Raji (cell line): Measurements from ENCODE around the gene ALPG.

Experiments
- POLR2A ChIP-seq: IDR thresholded peaks from 2 replicates; pipeline ENCODE4 v1.6.1; 2011; ENCODE audit warnings: low read depth, low read length, control low read depth; ENCODE audit not compliant: insufficient read depth

ALPG gene

GRCh38 chr2:232456296-232457120 is 49.9 kb downstream of the ALPG start:
- TF ChIP-seq POLR2A = no peak

- TF ChIP-seq POLR2A = no peak
These were observed 50.7 kb downstream of the ALPG start for GRCh38 chr2:232457121-232458011.

GRCh38 chr2:232458051-232458660 is 51.5 kb downstream of the ALPG start:
- no peak for TF ChIP-seq POLR2A

DNA sequence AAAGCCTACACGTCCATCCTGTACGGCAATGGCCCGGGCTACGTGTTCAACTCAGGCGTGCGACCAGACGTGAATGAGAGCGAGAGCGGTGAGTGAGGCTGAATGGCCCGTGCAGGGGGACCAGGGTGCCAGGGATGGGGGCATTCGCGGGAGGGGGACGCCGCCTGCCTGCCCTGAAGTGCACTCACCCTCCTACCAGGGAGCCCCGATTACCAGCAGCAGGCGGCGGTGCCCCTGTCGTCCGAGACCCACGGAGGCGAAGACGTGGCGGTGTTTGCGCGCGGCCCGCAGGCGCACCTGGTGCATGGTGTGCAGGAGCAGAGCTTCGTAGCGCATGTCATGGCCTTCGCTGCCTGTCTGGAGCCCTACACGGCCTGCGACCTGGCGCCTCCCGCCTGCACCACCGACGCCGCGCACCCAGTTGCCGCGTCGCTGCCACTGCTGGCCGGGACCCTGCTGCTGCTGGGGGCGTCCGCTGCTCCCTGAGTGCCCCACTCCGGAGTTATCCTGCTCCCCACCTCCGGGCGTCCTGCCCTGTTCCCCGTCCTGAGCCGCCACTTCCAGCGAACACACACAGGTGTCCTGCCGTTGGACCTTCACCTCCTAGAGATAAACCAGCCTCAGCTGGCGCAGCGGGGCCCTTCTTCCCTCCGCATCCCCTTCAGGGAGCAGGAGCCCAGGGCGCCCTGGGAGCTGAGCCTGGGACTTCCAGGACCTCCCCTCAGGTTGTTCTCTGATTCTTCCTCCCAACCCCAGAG is 52.2 kb downstream of the ALPG start:
- no peak for TF ChIP-seq POLR2A

GRCh38 chr2:232459419-232460035 is 52.9 kb downstream of the ALPG start:
- no peak for TF ChIP-seq POLR2A

- TF ChIP-seq POLR2A = no peak
These were observed 53.5 kb downstream of the ALPG start for GRCh38 chr2:232460171-232460570.
